SU-DHL-6 (cell line): ENCODE measurements around the gene ARRDC3.

ENCODE experiments used
- EZH2phosphoT487 ChIP-seq: fragments of 200-600 bp; sonication (generic), shearing (Covaris generic); conservative IDR thresholded peaks from 2 replicates; pipeline ENCODE4 v1.6.1; 2018; ENCODE audit warnings: mild to moderate bottlenecking, antibody characterized with exemption, low read length, moderate library complexity, mixed read lengths
- TF ChIP-seq, protein P1 (sequence below): fragments of 200-600 bp; sonication (generic); IDR thresholded peaks from one replicate; pipeline ENCODE4 v1.5.1; 2017; ENCODE audit warnings: antibody characterized with exemption, mild to moderate bottlenecking, low read length, moderate library complexity; ENCODE audit not compliant: insufficient read depth, poor library complexity, severe bottlenecking

DNA sequence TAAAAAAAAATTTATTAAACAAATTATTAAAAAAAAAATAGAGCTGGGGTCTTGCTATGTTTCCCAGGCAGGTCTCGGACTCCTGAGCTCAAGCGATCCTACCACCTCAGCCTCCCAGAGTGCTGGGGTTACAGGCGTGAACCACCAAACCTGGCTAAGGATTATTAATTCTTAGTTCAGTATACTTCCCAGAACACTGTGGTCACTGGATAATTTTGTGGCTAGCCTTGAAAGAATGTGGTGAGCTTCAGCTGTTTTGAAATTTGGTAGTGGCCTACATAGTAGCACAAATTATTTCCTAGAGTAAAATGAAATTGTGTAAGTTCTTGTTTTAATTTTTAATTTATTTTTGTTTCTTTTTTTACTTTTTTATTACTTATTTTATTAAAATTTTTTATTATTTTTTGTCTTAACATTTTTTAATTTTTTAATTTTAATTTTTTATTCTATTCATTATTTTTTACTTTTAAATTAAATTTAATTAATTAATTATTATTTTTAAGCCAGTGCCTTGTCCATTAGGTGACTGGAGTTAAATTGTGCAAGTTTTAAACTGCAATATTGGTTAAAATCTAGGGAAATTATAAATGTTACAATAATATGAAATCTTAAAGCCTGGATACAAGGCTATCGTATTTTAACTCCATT is 23.0 kb downstream of the ARRDC3 start:
- TF ChIP-seq, protein P1, sequence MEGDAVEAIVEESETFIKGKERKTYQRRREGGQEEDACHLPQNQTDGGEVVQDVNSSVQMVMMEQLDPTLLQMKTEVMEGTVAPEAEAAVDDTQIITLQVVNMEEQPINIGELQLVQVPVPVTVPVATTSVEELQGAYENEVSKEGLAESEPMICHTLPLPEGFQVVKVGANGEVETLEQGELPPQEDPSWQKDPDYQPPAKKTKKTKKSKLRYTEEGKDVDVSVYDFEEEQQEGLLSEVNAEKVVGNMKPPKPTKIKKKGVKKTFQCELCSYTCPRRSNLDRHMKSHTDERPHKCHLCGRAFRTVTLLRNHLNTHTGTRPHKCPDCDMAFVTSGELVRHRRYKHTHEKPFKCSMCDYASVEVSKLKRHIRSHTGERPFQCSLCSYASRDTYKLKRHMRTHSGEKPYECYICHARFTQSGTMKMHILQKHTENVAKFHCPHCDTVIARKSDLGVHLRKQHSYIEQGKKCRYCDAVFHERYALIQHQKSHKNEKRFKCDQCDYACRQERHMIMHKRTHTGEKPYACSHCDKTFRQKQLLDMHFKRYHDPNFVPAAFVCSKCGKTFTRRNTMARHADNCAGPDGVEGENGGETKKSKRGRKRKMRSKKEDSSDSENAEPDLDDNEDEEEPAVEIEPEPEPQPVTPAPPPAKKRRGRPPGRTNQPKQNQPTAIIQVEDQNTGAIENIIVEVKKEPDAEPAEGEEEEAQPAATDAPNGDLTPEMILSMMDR: no peak
- no peak for TF ChIP-seq EZH2phosphoT487
